DMS114 treated with DMSO at 0.1 percent for 48 hours (cell line): ENCODE measurements around the gene ERBB4.
"Not testable (repeated sequence)": the region's sequence is repeated elsewhere in the genome, so short reads cannot be mapped to it uniquely, and the experiment has no call there.

Source experiments
- DNase-seq: peaks from one replicate; lab custom pipeline; 2025; ENCODE audit not compliant: unreplicated experiment; lab: John Stamatoyannopoulos, UW

The ERBB4 gene

DNA sequence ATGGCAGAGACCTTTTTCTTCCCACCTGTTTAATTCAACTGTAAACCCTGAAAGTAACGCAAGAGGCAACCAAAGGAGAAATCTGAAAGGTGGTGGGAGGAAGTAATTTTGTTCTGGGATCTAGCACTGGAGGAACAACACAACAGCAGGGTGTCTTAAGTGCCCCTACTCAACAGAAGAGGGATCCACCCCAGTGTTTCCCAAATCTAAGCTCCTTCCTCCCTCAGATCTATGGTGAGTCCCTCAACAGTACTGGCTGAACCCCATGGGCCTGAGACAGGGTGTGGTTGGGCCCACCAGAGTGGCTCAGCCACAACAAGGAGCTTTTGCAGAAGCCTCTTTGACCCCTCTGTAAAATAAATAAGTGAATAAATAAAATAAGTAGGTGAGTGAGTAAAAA is 790.3 kb downstream of the ERBB4 start:
- no peak for DNase-seq

DNA sequence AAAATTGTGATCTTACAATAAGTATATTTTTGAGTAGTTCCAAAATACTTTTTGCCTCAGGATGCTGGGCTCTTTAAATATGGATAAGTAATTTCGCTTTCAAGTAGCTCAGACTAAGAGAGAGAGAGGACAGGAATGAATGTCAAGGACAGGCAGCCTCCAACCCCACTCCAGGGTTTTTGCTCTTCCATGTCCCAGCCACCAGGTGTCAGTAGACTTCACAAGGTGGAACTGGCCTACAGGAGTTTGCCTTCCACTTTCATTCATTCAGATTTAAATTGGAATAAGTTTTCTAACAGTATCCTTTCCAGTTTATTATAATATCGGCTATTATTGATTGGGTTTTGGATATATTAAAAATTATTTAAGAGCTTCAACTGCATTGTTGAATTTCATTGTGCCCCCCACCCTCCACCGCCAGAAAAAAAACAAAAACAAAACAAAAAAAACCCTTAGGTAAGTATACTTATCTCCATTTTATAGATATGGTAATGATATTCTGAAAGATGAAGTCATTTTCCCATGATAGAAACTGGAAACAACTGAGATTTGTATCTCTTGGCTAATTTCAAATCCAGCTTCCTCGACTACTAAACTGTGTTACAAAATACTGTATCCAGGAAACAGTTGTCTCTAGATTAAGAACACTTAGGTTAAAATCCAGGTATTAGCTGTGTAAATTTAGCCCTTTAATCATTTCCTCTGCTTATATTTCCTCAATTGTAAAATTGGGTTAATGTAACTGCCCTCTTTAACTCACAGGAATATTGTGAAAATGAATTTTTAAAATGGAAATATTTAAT is 793.1 kb downstream of the ERBB4 start:
- DNase-seq, result peak; percentile 43

DNA sequence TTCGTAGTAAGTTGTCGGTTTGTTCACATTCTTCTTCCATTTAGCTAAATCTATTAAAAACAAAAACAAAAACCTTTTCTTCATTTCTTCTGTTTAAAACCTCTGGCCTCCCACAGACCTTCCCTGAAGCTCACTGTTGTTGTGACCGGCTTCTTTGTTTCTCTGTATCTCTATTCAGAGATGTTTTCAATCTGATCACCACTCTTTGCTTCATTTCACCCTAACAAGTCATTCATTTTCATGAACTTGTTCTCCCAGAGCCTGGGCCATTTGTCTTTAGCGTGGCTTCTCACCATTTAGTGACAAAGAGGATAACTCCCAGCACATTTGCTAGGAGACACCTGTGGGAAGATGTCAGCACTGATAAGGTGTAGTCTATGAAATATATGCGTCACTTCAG is 794.2 kb downstream of the ERBB4 start:
- DNase-seq, result no peak

DNA sequence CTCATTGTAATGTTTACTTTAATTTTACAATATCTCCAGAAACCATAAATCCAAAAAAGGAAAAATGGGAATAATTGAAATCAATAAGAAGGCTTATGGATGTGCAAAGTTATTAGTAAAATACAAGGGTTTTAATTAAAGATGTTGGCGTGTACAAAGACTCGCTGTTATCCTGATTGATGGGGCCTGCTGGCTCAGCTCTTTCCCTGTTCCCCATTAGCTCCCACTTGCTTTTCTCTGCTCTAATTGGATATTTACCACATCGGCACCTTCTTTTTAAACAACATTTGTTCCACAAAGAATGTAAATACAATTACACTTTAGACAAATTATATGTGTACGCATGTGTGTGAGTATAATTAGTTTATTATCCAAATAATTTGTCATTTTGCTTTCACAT is 796.6 kb downstream of the ERBB4 start:
- no peak for DNase-seq

DNA sequence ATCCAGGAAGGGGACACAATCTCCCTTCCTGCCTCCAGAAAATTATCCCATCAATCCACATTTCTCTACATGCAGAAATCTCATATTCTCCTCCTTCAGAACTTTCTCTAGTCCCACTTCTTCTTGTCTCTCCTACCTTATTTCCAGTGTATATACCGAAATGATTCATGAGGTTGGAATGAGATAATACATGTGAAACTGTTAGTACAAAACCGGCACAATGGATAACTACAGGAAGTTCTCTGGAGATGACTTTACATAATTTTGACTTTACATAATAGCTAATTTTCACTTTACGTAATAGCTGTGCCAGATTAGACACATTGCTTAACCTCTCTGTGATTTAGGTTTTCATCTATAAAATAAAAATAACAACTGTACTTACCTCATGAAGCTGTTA is 801.3 kb downstream of the ERBB4 start:
- DNase-seq, result no peak

DNA sequence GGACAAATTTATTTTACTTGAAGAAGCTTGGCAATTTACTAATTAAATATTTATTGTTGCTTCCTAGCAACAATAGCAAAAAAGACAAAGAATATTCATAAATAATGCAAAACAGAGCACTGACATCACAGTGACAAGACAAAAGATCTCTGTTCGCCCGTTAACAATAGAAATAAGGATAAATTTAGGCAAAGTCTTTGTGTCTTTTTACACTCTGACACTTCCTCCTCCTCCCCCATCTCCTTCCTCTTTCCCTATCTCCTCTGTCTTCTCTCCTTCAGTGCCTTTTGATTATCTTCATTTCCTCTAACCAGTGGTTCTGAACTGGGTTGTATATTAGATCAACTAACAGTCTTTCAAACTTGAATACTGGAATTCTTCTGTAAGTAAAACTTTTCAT is 808.4 kb downstream of the ERBB4 start:
- DNase-seq, result no peak

DNA sequence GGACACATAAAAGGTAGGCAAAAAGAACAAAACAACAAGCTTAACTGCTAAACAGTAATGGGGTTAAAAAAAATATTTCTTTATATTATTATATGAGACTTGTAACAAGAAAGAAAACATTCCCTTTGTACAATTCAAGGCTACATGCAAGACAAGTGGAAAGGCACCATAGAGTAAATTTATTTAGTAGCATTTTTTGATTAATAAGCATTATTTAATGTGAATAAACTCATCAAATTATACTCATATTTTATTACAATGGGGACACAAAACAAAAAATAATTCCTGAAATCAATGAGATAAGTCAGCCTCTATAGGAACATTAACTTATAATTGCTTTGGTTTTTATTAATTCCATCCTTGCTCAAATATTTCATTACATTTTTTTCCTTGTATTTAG is 809.2 kb downstream of the ERBB4 start:
- no peak for DNase-seq

DNA sequence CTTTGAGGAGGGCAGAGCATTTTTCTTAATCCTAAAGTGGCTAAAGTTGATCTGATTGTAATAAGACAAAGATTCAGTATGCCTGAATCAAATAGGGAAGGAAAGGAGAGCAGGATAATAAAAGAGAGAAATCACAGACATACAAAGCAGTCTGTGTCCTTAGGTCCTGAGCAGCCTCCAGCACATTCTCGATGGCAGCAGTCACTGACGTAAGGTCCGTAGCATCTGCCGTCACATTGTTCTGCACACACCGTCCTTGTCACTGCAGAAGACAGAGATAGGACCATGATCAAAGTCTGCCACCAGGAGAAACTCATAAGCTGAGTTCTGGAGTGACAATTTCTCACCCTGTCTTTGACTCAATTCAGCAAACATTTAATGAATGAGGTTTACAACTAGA is 813.7 kb downstream of the ERBB4 start:
- DNase-seq, result no peak

DNA sequence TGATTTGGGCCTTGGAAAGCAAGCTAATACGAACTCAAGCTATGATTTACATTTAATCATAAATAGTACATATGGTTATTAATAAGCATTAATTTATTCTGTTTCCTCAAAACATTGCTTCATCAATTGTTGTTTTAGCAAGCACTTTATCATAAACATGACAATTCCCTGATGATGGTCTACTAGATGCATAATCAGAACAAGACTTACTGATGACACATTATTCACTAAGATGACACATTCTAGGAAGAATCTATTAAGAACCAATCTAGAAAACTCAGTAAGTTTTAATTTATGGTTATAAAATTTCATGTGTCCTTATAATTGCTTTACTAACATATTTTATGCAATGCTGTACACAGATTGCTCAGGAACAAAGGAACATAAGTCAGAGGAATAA is 815.2 kb downstream of the ERBB4 start:
- no peak for DNase-seq

DNA sequence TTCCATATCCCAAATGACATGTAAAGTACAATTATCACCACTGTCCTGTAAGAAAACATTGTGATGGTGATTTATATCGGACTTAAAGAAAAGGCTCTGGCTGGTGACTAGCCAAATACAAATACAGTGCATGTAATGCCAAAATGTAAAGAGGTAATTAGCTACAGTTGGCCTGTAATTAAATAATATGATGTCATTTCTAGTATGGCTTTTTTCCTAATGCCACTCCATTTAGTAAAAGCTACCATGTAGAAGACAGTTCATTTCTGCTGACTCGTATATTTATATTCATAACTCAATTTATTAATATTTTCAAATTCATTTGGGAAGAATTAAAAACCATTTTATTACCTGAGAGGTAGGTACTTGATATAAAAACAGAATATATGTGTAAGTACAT is 815.7 kb downstream of the ERBB4 start:
- no peak for DNase-seq

DNA sequence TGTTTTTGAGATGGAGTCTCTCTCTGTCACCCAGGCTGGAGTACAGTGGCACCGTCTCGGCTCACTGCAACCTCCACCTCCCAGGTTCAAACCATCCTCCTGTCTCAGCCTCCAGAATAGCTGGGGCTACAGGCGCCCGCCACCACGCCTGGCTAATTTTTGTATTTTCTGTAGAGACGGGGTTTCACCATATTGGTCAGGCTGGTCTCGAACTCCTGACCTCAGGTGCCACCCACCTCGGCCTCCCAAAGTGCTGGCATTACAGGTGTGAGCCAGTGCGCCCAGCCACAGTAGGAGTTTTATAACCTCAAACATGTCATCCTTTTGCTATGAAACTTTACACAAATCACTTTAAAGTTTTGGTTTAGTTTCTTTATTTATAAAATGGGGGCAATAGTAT is 816.7 kb downstream of the ERBB4 start:
- not testable (repeated sequence) for DNase-seq

DNA sequence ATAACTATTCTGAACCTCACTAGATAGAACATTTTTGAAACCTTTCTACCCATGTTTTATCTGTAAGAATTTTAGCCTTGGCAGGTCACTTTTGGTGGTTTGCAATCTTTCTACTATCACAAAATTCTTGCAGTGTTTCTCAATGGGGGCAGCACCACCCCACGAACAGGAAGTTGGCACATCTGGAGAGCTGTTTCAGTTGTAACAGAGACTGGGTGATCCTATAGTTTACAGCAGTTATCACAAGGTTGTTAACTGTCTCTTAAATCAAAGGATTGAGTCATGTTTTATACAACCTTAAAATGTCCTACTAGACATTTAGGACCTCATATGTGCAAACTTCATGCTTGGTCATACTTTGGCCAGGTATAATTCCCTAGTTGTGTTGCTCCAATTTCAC is 829.2 kb downstream of the ERBB4 start:
- no peak for DNase-seq

DNA sequence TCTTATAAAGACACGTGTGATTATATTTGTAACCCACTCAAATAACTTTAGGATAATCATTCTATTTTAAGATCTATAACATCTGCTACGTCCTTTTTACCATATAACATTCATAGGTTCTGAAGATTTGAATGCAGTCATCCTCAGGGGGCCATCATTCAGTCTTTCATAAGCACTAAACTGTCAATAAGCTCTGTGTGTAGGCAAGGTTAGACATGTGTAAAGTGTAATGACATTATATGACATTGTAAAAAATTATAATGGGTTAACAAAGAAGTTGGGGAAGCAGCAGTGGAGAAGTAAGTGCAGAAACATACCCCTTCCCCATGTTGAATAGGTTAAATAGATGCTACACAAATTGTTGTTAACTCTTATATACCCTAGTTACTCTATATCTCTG is 845.9 kb downstream of the ERBB4 start:
- no peak for DNase-seq

DNA sequence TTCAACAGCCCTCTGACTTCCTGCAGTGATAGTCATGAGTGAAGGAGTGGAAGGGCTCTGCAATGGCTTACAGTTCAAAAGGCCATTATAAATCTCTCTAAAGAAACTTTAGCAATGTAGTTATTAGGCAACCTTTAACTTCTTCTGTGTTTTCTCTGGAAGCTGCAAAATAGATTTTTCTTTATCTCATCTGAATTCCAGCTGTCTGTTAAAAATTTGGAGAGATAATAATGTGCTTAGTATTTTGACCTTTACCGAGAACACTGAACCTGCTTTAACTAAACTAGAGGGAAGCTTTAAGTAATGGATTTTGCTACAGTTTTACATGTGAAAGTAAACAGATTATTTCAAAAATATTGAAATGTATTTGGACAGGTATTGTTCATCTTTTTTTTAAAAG is 847.9 kb downstream of the ERBB4 start:
- DNase-seq, result no peak

DNA sequence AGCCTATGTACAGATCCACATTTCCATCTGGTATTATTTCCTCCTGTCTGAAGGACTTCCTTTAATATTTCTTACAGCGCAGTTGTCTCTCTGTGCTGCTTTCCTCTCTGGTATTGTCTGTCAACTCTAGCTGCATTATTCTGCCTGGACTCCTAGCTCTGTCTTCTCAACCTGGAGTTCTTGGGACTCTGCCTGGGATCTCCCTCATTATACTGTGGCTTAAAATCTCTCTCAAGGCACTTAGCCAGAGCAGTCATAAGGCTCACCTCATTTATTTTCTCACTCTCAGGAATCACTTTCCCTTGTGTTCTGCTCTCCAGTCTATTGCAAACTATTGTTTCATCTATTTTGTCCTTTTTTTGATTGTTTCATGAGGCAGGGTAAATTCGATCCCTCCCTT is 850.4 kb downstream of the ERBB4 start:
- no peak for DNase-seq

DNA sequence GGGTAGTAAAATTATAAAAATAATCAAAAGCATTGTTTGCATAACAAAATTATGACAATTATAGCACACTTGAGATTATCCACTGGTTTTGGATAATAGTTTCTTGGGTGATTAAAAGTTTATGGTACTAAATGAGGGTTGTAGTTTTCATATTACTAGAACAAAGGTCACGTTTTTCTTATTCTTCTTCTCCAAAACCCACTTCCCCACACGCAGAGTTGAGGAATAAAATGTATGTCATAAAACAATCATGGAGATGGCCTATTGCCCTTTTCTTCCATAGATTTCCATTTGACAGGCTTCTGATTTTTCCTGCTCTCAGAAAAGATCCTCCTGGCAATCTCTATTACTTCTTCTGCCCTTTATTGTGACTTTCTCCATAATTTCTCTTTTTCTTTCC is 863.9 kb downstream of the ERBB4 start:
- no peak for DNase-seq

DNA sequence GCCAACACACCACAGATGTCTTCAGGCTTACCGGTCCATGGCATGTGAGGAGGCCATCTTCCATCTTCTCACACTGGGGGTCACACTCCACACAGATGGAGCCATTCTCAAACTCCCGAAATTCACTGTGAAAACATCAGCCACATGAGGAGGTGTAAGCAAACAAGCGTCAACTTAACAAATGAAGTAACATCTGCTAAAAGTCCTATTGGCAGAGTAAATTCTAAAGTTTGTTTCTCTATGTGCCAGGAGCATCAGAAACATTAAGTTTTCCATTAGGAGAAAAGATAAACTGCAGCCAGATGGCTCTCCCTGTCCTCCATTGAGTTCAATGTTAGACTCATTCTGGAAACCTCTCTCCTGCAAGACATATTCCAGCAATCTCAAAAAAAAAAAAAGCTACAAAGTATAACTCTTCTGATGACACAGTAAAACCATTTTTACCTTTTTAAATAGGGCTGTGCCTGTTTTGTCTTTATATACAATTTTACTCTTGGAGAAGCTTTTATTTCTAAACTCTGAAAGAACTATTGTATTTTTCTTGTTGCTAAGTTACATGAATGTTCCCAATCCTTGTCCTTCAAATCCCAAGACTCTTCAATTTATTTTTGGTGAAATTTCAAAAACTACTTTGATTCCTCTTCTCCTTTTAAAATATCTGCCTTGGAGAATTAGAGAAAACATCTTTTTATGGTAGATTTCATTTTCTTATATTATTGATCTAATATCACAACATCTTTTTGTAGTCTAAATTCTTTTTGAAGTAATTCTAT is 865.3 kb downstream of the ERBB4 start:
- DNase-seq, result no peak

DNA sequence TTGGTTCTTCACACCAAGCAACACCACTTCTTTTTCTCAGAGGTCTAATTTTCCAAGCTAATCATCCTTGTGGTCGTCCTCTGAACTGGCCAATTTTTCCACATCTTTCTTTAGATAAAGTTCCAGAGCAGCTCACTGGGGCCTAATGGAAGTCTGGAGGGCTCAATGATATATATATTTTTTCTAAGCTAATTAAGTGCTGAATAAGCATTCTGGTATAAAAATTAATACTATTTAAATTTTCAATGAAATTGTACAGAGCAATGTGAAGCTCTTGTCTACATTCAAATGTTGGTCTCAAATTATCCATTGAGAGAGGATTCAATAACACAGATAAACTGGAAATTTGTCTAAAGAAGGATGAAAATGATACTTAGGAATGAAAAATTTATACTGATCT is 866.6 kb downstream of the ERBB4 start:
- DNase-seq, result no peak

DNA sequence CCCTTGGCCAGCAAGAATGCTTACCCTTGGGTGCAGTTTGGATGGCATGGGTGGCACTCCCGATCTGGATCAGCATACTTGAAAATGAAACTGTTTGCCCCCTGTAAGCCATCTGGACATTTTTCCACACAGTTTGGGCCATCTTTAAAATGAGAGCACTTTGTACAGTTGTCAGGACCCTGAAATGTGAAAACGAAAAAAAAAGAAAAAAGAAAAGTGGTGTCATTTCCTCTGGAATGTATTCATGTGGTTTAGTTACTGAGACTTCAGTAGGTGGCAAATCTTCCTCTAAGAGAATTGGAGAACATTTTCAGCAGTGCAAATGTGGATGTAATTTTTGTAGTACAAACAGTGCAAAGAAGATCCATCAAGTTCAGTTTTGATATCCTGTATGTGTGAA is 873.3 kb downstream of the ERBB4 start:
- DNase-seq, result no peak

DNA sequence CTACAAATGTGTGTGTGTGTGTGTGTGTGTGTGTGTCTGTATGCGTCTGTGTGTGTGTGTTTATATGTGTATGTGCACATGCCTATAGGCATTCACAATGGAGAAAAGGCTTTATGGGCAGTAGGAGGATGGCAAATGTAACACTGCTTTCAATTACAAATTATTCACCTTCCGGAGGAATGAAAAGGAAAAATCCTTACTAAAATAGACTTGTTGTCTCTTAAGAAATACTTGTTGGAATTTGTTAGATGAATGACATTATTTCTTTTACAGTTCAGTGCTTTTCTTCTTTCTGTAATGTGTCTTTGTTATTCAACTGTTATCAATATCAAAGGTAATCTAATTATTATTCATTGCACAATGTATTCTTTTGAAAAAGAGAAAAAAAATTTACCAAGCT is 874.3 kb downstream of the ERBB4 start:
- no peak for DNase-seq

DNA sequence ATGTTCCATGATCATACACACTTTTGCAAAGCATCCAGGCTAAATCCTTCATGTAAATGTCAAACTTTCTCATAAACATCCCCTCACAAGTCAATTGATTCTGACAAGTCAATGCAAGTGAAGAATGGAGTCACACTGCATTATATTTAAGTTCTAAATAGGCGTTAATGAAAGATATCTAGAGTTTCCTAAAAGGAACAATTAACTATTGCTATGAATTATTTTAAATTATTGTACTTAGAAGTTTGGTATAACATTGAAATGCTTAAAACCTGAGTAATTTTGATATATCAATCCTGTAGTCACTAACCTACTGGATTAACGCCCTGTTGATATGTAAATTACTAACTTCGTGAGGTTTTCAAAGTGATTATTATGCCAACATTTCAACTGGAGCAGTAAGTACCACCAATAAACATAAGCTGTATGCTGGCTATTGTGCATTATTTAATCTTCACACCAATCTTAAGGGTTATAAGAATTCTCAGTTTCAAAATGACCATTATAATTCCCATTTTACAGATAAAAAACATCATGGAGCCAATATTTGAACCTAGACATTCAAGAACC is 884.3 kb downstream of the ERBB4 start:
- DNase-seq, result no peak

DNA sequence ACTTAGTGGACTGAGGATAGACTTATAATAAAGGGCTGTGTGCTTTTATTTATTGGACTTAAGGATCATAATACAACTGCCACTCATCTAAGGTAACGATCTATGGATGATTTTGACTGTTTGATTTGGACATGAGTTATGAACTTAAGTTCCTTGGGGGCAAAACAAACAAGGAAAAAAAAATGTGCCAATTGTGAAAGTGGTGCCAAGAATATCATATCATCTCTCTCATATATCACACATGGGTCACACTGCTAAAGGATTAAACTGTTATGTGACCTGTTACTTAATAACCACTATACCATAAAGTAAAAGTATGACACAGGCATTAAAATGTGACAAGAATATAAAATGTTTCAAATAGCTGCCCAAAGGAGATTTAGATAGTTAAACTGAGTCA is 886.3 kb downstream of the ERBB4 start:
- no peak for DNase-seq
